GM10266 (cell line): Measurements from ENCODE around the gene TOM1L1.

Experiments
- DNase-seq: peaks from one replicate; pipeline ENCODE4 v3.0.0; 2012; ENCODE audit errors: extremely low spot score
- TF ChIP-seq, protein P1 (sequence below): IDR thresholded peaks from 2 replicates; pipeline ENCODE4 v1.5.1; 2012; ENCODE audit warnings: mild to moderate bottlenecking, low read depth; ENCODE audit not compliant: control insufficient read depth, insufficient read depth; ENCODE audit errors: missing control alignments

TOM1L1 gene

DNA sequence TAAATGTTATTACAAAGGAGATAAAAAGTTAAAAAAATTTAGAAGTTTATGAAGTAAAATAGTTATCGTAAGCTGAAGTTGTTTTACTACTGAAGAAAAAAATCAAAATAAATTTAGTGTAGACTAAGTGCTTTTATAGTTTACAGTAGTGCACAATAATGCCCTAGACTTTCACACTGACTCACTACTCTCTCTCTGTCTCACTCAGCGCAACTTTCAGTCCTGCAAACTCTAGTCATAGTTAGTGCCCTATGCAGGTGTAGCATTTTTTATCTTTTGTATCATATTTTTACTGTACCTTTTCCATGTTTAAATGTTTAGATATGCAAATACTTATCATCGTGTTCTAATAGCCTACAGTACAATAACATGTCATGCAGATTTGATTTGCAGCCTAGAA, 17.7 kb upstream of the TOM1L1 start:
- TF ChIP-seq, protein P1, sequence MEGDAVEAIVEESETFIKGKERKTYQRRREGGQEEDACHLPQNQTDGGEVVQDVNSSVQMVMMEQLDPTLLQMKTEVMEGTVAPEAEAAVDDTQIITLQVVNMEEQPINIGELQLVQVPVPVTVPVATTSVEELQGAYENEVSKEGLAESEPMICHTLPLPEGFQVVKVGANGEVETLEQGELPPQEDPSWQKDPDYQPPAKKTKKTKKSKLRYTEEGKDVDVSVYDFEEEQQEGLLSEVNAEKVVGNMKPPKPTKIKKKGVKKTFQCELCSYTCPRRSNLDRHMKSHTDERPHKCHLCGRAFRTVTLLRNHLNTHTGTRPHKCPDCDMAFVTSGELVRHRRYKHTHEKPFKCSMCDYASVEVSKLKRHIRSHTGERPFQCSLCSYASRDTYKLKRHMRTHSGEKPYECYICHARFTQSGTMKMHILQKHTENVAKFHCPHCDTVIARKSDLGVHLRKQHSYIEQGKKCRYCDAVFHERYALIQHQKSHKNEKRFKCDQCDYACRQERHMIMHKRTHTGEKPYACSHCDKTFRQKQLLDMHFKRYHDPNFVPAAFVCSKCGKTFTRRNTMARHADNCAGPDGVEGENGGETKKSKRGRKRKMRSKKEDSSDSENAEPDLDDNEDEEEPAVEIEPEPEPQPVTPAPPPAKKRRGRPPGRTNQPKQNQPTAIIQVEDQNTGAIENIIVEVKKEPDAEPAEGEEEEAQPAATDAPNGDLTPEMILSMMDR, result no peak

DNA sequence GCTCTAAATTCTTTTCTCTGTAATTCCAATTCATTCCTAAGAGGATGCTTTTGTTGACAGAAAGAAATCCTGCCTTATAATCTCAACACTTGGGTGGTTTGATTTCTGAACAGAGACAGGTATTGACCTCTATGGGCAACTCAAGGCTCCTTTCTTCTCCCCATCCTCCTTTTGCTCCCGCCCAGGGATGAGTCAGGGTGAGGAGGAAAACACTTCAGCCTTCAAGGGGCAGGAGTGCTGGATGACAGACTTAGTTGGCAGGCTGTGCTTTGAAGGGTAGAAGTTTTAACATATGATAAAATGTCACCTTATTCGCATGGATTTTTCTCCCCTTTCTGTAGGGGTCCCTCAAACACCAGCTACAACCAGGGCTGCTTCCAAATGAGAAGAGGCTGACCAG, 16.7 kb upstream of the TOM1L1 start:
- TF ChIP-seq, protein P1, result no peak
- DNase-seq, result no peak

More for the DNA sequence above, 17.7 kb upstream of the TOM1L1 start:
- DNase-seq, result no peak

DNA sequence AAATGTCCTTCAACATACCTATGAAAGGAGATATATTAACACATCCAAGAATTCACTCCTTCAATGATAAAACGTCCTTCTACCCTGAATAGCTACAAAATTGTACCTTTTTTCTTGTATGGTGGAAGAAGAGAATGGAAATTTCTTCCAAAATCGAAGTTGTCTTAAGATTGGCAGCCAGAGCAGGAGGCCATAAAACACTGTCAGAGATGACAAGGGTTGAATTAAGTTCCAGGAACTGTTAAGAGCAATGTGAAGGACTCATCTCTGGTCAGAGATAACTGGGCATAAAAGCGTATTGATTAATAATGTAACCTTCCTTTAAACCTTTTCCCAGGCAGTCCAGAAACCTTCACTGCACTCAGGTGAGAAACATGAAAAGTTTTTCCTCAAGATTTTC, 12.9 kb upstream of the TOM1L1 start:
- TF ChIP-seq, protein P1, result no peak

DNA sequence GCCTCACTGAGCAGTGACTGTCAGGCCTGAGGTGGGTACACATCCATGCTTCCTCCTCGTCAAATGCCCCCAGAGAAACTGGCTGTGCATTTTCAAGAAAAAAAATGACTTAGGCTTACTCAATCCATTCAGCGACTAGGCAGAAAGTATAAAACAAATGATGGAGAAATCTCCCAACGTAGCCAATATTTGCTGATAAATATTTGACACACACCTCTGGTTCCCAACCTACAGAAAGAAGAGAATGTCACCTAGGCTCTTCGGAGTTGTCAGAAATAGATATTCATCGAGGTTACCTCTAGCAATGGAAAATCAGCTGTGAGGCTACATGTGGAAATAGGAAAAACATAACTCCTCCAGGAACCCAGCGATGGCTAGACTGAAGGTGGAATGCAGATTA, 12.4 kb upstream of the TOM1L1 start:
- TF ChIP-seq, protein P1, result no peak
- no peak for DNase-seq

More for the DNA sequence above, 12.9 kb upstream of the TOM1L1 start:
- no peak for DNase-seq

DNA sequence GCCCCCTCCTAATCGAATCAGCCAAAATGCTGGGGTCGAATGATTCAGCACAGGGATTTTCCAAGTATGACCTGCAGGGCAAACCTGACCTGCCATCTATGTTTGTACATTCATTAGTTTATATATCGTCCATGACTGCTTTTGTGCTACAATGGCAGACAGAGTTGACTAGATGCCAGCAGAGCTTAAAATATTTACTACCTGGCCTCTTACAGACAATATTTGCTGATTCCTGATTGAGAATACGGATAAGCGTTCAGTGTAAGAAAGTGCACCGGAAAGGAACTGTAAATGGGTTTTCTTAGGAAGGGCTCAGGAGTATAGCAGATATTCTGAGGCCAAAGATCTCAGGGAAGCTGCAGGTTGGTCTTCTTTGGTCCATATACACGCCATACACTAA, 11.7 kb upstream of the TOM1L1 start:
- DNase-seq, result no peak
- TF ChIP-seq, protein P1, result no peak

DNA sequence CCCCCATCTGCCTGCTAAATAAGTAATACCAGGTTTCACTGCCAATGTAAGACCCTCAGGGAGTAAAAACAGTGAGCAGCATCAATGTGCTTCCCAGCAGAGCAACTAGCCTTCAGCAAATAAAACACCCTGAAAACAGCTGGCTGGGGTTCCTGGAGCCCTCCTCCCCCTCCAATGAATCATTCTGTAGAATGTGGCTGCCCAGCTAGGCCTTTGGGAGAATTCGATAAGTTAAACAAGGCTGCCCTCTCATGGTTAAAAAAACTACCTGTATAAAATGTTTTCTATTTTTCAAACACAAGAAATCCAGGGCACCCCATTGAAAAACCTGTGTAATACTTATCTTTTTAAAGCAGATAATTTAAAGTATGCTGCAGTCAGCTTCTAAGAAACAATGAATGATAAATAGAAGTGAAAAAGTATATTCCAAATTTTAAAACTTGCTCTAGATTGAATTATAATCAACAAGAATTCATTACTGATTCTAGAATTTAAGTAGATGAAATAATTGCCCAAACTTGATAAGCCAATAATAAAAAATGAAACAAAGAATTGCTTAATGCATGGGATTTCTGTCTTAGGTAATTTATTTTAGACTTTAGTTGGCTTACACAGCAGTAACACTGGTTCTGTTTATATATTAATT, 9.4 kb upstream of the TOM1L1 start:
- DNase-seq, result peak; percentile 28
- TF ChIP-seq, protein P1, result peak; percentile 34

DNA sequence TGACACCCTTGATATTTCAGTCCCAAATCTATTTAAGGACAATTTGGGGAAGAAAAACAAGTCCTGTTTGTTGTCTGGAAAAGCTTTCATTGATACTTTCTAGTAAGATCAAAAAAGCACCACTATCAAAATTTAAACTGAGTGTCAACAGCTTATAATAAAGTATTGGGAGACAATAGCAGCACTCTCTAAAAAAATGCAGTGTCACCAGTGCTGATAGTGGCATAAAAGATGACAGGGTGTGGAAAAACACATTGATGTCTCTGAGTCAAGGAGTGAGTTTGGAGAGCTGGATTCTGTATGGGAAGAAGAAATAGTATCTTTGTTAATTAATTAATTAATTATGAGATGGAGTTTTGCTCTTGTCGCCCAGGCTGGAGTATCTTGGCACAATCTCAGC, 8.3 kb upstream of the TOM1L1 start:
- TF ChIP-seq, protein P1, result no peak
- no peak for DNase-seq
